Skeletal muscle tissue (tissue), 4 donors: ENCODE results near the gene IP6K1. TPM values are rescaled to one million over a fixed set of nuclear protein-coding genes. Genes with fewer than 3 reads are reported as not detected.

Source experiments
- H3K27ac ChIP-seq: one replicate; pipeline ENCODE4 v1.7.0; 2013; ENCODE audit warnings: mild to moderate bottlenecking, low read depth, low read length, inconsistent platforms
- H3K27me3 ChIP-seq, 3 donors: one replicate each; pipeline ENCODE4 v1.7.0; 2013; ENCODE audit warnings: low read length in 3 of 3; ENCODE audit not compliant: control insufficient read depth in 3 of 3, insufficient read depth in 3 of 3
- H3K36me3 ChIP-seq, 3 donors: one replicate each; pipeline ENCODE4 v1.7.0; 2013; ENCODE audit warnings: low read length in 3 of 3; ENCODE audit not compliant: control insufficient read depth in 3 of 3, insufficient read depth in 3 of 3
- H3K4me1 ChIP-seq, 3 donors: one replicate each; pipeline ENCODE4 v1.7.0; 2013; ENCODE audit warnings: low read length in 3 of 3, mild to moderate bottlenecking in 3 of 3; ENCODE audit not compliant: control insufficient read depth in 3 of 3, insufficient read depth in 3 of 3
- H3K4me3 ChIP-seq, 3 donors: one replicate each; pipeline ENCODE4 v1.7.0; 2013; ENCODE audit warnings: low read length in 3 of 3
- H3K9ac ChIP-seq, 3 donors: one replicate each; pipeline ENCODE4 v1.7.0; 2013; ENCODE audit warnings: low read length in 3 of 3, mild to moderate bottlenecking in 3 of 3, moderate library complexity in 2 of 3, low read depth in 1 of 3
- H3K9me3 ChIP-seq, 3 donors: one replicate each; pipeline ENCODE4 v1.7.0; 2013; ENCODE audit warnings: low read length in 3 of 3; ENCODE audit not compliant: control insufficient read depth in 3 of 3
- total RNA-seq: library from RNA; depleted of rRNA; stranded (reverse); fragments of >200 nt; gene quantifications from one replicate; pipeline ENCODE4 v1.2.3, GENCODE V29; 2014
- donor health status: Osteomylitis.

Gene IP6K1
- total RNA-seq, 1 donor from 2014 or later = 23.5 TPM

DNA sequence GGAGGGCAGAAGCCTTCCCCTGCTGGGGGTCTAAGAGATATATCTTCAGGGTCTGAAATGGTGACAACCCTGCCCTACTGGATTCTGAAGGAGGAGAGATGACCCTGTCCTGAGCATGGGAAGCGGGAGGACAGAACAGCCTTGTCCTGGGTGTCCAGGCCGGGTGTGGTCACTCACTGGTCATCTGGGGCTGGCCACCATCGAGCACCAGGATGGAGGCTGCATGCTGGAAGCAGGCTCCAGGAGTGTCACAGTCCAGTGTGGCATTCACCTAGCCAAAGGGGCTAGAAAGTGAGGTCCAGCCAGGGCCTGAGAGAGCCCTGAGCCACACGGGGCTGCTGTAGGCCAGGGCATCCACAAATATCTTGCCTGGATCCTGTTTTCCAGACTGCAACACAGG lies 8.1 kb upstream of the IP6K1 start:
- Histone ChIP-seq H3K4me3 (no peak overlapping the region), H3K27ac (no peak overlapping the region), H3K9ac (no peak overlapping the region), H3K27me3 (no peaks in the 10 kb centered on the region), H3K4me1 (no peaks in the 10 kb centered on the region), H3K9me3 (no peaks in the 10 kb centered on the region), H3K36me3 (no peaks in the 10 kb centered on the region)

DNA sequence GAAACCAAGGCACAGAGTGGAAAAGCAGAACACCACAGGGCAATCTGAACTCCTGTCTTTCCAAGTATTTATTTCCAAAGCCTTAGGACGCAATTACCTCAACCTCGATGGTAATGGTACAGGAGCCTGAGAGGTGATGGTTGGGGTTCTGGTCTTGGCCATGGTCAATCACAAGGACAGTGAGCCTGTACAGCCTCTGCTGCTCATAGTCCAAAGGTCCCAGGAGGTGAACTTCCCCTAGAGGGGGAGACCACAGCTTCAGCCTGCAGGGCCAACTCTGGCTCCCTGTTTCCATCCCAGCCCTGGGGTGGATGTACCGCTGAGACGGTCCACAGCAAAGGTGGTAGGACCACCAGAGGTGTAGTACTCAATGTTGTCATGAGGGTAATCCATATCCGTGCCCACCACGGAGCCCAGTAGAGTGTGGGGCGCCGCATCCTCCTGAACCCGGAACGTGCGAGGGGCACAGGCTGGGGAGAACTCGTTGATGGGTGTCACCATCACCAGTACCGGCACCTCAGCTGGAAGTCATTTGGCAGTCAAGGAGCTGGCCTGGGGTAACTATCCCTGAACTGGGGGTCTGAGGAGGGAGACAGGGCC lies 7.2 kb upstream of the IP6K1 start:
- Histone ChIP-seq H3K9me3 (no peaks in the 10 kb centered on the region), H3K27me3 (no peaks in the 10 kb centered on the region), H3K4me1 (no peaks in the 10 kb centered on the region), H3K4me3 (no peak overlapping the region), H3K9ac (no peak overlapping the region), H3K36me3 (no peaks in the 10 kb centered on the region), H3K27ac (no peak overlapping the region)

DNA sequence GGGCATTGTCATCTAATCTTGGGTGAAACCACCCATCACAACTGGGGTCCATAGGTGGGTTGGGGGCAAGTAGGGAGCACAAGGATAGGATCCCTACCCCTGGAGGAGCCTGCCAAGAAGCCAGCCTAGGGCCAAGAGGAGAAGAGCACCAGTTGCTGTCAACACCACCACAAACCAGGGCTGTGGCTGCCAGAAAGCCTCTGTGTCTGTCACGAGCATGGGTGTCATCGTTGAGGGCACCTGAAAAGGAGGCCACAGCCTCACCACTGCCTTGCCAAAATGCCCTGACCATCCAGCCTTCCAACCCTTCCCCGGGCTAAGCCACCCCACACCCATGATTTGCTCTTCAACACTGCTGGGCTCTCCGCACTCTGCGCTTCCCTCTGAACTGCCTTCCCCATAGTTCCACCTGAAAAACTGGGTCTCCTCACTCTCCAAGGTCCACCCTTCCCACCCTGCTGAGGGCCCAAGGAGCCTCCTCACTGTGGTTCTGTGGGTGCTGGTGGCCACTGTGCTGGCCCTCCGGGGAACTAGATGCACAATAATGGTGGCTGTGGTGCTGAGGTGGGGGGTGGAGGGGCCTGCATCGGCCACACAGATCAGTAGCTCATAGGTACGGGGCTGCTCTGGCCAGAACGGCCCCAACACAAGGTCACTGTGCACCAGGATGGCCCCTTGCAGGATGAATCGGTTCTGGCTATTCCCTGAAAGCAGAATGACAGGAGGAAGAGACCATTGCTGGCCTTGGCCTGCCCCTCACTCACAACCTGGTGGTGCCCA lies 6.2 kb upstream of the IP6K1 start:
- H3K4me3 ChIP-seq = no peak overlapping the region
- no peaks in the 10 kb centered on the region for H3K4me1 ChIP-seq
- no peak overlapping the region for H3K9ac ChIP-seq
- H3K36me3 ChIP-seq = no peaks in the 10 kb centered on the region
- no peaks in the 10 kb centered on the region for H3K27me3 ChIP-seq
- no peak overlapping the region for H3K27ac ChIP-seq
- H3K9me3 ChIP-seq = no peaks in the 10 kb centered on the region

DNA sequence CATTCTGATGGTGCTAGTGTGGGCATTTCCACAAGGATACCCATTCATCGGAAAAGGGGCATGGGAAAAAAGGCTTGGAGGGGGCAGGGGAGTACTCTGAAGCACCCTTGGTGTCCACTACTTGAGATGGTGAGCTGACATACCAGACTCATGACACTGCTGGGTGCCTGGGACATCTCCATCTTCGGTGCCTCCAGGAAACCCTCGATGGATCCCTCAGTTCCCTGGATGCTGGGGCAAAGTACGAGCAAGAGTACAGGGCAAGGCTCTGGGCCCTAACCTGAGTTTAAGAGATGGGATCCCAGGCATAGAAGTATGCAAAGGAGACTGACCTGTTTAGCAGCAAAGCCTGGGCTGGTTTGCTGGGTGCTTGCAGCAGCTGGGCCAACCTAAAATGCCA lies 5.2 kb upstream of the IP6K1 start:
- H3K27me3 ChIP-seq = no peaks in the 10 kb centered on the region
- peaks cover 6 to 9% (median 8%) of the 10 kb centered on the region in 3 donors for H3K4me1 ChIP-seq
- H3K9me3 ChIP-seq = no peaks in the 10 kb centered on the region
- H3K9ac ChIP-seq = no peak overlapping the region
- no peaks in the 10 kb centered on the region for H3K36me3 ChIP-seq
- H3K4me3 ChIP-seq = no peak overlapping the region
- H3K27ac ChIP-seq = no peak overlapping the region

DNA sequence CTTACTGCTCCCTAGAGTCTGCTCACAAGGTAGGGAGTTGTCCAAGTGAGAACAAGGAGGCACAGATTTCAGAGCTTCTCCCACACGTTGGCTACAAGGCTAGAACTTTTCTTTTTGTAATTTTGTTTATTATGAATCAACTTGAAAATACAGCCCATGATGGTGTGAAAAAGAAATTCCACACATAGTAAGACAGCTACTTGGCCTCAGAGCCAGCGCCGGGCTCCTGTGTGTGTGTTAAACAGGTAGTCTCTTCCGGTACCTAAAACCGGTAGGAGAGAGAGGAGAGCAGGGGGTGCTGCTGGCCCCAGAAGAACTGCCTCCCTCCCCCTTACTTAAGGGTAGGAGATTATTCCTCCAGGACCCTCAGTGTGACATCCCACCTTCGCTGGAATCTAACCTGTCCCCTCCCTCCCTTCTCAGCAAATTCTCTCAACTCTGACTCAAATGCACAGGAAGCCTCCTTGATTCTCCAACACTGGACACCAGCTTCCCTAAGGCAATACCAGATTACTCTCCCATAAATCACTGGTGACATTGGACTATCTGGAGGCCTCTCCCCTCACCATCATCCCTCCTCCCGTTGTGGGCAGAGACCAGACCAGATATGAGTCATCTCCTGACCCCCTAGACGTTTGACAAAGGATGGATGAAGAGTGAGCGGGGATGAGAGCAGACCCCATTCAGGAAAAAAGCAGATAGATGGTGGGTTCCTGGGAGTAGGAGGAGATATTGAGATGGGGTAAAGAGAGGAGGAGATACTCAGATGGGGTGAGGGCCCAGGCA lies 4.5 kb upstream of the IP6K1 start:
- Histone ChIP-seq H3K4me3 (no peak overlapping the region), H3K4me1 (peaks cover 6 to 9% (median 8%) of the 10 kb centered on the region in 3 donors), H3K27me3 (no peaks in the 10 kb centered on the region), H3K27ac (no peak overlapping the region), H3K9me3 (no peaks in the 10 kb centered on the region), H3K9ac (no peak overlapping the region), H3K36me3 (peaks cover 0 to under 1% (median 0%) of the 10 kb centered on the region in 3 donors)

DNA sequence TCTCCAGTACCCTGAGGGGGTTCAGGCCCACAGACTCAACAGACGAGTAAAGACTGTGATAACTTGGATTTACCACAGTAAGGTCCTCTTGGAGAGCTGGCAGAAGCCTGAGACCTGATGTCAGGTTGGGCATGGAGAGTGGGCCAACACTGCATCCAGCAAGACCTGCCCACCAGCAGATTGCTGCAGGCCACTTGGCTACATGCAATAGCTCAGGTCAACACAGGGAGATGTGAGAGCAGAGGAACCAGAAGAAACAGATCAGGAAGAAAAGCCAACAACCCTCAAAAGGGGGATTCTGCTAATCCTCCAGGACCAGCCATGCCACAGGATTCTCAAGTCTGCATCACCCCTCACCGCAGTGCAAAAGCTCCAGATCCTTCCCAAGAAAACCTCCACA lies 1.7 kb upstream of the IP6K1 start:
- Histone ChIP-seq H3K4me1 (peaks cover 14 to 21% (median 18%) of the 10 kb centered on the region in 3 donors), H3K9ac (no peak overlapping the region), H3K36me3 (peaks cover 0 to 2% (median 0%) of the 10 kb centered on the region in 3 donors), H3K27ac (no peak overlapping the region), H3K4me3 (no peak overlapping the region), H3K9me3 (no peaks in the 10 kb centered on the region), H3K27me3 (no peaks in the 10 kb centered on the region)

DNA sequence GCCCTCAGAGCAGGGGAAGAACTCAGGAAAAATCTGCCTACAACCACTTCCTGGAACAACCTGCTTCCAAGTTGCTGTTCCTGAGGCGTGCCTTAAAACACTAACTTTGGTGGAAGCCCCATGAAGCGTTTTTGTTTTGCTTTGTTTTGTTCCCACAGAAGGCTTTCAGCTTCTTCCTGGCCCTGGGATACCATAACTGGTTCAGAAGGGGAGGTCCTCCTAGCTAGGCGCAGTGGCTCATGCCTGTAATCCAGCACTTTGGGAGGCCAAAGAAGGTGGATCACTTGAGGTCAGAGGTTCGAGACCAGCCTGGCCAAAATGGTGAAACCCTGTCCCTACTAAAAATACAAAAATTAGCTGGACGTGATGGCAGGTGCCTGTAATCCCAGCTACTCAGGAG lies 1.2 kb upstream of the IP6K1 start:
- H3K36me3 ChIP-seq = peaks cover 0 to 2% (median under 1%) of the 10 kb centered on the region in 3 donors
- no peak overlapping the region for H3K9ac ChIP-seq
- H3K27ac ChIP-seq = peak overlapping the region; percentile 89
- H3K9me3 ChIP-seq = no peaks in the 10 kb centered on the region
- H3K27me3 ChIP-seq = no peaks in the 10 kb centered on the region
- H3K4me3 ChIP-seq = no peak overlapping the region
- H3K4me1 ChIP-seq = peaks cover 14 to 21% (median 18%) of the 10 kb centered on the region in 3 donors

DNA sequence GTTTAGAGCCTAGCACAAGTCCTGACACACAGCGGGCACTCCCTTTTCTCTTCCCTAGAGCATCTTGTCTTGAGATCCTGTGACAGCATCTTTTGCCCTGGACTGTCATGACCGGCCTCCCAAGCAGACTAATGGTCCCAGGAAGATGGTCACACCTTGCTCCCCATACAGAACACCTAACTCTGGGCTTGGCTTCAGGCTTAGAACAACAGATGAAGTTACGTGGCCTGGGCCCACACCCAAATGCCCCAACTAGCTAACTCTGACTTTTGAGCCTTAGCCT lies 781 bp upstream of the IP6K1 start:
- Histone ChIP-seq H3K4me3 (peak overlapping the region; percentile 64 to 77 (median 68)), H3K27ac (peak overlapping the region; percentile 89), H3K36me3 (peaks cover 0 to 4% (median 2%) of the 10 kb centered on the region in 3 donors), H3K9ac (peak overlapping the region; percentile 76 to 93 (median 82)), H3K4me1 (peaks cover 14 to 21% (median 18%) of the 10 kb centered on the region in 3 donors), H3K27me3 (no peaks in the 10 kb centered on the region), H3K9me3 (no peaks in the 10 kb centered on the region)

DNA sequence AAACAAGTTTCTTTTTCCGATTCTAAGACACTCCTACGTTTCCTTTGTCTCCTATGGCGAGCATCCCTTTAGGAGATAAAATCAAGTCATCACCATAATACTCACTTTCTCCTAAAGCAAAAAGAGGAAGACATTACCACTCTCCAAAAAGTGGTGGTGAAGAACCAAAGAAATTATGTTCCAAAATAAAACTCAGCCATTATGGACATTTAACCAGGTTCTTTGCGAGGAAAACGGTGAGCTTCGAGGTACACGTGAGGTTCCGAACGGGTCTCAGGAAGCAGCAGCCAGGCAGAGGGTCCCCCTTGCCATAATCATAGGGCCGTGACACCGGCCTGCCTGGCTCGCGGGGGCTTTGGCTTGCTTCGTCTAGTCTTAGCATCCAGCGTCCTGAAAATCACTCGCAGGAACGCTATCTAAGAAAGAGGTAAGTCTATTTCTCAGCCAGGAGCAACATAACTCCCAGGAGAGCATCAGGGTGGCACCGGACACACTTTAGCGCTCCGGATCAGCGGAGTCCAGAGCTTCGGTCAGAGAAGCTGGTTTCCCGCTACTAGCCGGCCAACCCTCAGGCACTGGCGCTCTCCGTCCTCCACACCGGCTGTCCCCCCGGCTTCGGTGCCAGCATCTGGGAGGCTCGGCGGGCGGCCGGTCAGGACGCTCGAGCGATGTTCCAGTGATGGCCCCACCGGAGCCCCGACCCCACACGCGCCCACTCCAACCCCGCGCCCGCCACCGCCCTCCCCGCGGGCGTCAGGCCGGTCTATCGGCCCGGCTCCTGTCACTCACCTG lies 581 bp downstream of the IP6K1 start:
- Histone ChIP-seq H3K27ac (peak overlapping the region; percentile 89), H3K27me3 (no peaks in the 10 kb centered on the region), H3K4me3 (peak overlapping the region; percentile 72 to 92 (median 90)), H3K9me3 (no peaks in the 10 kb centered on the region), H3K4me1 (peaks cover 18 to 26% (median 21%) of the 10 kb centered on the region in 3 donors), H3K36me3 (peaks cover 0 to 12% (median 6%) of the 10 kb centered on the region in 3 donors), H3K9ac (peak overlapping the region; percentile 82 to 92 (median 91))
